Activated T-cell treated with anti-CD3 and anti-CD28 coated beads for 4 hours (primary cell): ENCODE results near the gene HDDC3.
"Not testable (repeated sequence)": the region's sequence is repeated elsewhere in the genome, so short reads cannot be mapped to it uniquely, and the experiment has no call there.

Experiments used
- DNase-seq: peaks from one replicate; pipeline ENCODE4 v3.0.0-alpha.2; 2020

Gene HDDC3

DNA sequence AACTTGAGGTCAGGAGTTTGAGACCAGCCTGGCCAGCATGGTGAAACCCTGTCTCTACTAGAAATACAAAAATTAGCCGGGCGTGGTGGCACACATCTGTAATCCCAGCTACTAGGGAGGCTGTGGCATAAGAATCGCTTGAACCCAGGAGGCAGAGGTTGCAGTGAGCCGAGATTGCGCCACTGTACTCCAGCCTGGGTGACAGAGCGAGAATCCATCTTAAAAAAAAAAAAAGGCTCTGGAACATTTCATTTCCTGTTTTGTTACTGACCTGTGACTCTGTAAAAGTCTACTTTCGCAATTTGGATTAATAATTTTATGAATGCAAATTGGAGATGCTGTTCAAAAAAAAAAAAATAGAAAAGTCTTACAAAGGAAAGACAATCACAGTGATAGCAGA lies 4.2 kb downstream of the HDDC3 start:
- DNase-seq, result not testable (repeated sequence)

DNA sequence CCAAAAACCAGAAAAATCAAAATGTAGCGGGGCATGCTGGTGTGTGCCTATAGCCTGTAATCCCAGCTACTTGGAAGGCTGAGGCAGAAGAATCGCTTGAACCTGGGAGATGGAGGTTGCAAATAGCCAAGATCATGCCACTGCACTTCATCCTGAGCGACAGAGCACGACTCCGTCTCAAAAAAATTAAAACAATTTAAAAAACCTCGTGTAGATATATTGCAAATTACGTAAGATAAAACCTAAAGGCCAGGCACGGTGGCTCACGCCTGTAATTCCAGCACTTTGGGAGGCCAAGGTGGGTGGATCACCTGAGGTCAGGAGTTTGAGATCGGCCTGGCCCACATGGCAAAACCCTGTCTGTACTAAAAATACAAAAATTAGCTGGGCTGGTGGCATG lies 5.6 kb downstream of the HDDC3 start:
- not testable (repeated sequence) for DNase-seq

DNA sequence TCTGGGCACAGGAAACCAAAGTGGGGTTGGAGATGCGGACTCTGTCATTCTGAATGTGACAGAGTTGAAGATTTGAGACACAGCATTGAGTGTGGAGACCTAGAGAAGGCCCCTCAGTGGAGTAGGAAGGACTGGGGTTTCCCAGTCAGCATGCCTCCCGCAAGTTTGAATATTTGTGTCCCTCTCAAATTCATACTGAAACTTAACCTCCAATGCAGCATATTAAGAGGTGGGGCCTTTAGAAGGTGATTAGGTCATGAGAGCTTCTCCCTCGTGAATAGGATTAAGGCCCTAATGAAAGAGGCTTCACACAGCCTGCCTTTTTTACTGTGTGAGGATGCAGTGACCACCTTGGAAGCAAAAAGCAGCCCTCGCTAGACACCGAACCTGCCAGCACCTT lies 8.0 kb downstream of the HDDC3 start:
- DNase-seq, result no peak

DNA sequence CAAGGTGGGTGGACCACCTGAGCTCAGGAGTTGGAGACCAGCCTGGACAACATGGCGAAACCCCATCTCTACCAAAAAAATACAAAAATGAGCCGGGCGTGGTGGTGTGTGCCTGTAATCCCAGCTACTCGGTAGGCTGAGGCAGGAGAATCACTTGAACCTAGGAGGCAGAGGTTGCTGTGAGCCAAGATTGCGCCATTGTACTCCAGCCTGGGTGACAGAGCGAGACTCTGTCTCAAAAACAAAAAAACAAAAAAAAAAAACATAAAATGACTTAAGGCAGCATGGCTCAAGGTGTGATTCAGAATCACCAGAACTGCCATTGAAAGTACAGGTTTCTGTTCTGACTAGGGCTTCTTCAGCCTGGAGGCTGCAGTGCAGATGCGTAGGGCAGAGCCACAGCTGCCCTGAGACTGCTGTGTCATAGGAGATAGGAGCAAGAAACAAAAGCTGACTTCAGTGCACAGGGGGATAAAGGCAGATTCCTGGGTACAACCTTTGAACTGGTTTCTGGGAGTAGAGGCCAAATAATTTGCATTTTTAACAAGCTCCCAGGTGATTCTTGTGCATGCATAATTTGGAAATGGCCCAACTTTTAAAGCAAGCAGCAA lies 9.5 kb downstream of the HDDC3 start:
- not testable (repeated sequence) for DNase-seq

DNA sequence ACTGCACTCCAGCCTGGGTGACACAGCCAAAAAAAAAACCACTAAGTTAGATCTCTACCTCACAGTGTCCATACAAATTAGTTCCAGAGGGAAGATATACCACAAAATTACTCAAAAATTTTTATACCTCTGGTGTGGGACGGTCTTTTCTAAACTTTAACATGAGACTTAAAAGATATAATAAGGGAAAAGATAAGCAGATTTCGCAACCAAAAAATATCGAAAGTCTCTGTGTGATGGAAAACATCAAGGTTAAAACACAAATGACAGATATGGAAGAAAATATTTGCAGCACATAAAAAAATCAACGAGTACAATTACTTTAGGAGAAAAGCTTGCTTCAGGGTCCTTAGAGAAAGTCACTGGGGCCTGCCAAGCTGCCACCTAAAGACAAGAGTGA lies 10.5 kb downstream of the HDDC3 start:
- DNase-seq, result no peak

DNA sequence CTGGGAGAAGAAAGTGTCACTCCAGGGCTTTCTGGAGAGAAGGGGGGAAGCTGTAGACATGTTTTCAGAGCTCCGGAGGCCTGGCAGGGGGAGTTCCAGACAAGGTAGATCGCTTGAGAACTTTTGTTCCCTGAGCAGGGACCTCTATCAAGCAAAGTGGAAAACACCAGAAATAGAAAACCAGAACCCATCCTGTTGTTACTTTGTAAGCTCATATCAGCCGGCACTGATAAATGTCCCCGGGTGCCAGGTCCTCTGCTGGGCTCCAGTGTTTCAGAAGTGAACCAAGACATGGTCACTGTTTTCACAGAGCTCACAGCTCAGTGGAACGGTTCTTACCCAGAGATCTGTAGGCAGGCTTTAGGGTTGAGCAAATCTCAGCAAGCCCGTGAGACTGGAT lies 13.5 kb downstream of the HDDC3 start:
- no peak for DNase-seq

DNA sequence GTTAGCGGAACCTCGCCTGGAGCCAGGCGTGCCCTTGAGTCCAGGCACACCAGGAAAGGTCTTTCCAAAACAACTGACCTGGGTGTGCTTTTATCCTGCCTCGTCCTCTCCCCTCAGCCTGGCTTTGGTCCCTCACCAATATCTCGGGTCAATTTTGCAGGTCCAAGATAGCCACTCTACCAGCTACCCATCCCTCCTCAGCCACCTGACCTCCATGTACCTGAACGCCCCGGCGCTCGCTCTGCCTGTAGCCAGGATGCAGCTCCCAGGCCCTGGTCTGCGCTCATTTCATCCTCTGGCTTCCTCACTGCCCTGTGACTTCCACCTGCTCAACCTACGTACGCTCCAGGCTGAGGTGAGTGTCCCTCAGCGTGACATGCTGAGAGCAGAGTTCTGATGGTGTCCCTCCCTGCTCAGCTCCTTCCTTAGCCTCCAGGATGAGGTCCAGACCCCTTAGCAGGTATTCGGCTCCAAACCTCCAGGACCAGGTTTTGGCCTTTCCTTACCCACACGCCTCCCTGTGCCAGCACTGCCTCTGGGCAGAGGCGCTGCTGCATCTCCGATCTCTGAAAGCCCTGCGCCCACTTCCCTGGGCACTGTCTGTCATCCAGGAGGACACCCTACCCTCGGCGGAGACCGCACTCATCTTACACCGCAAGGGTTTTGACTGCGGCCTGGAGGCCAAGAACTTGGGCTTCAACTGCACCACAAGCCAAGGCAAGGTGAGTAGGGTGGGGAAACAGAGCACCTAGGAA lies 14.1 kb downstream of the HDDC3 start:
- DNase-seq, result no peak

DNA sequence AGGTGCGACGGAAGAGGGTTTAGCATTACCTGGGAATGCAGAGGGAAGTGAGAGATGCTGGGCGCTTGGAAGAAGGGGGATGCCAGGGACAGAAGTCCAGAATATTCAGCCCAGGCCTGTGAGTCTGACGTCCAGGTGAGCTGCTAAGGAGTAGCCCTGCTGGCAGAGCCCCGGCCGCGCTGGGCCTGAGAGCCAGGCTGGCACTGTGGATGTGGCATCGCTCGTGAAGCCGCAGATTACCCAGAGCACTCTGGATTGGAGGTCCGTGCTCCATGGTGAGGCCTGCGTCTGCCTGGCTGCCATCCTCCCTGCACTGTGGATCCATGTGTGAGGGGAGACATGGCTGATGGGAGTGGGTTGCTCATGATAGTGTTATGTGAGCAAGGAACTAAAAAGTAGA lies 14.8 kb downstream of the HDDC3 start:
- no peak for DNase-seq

DNA sequence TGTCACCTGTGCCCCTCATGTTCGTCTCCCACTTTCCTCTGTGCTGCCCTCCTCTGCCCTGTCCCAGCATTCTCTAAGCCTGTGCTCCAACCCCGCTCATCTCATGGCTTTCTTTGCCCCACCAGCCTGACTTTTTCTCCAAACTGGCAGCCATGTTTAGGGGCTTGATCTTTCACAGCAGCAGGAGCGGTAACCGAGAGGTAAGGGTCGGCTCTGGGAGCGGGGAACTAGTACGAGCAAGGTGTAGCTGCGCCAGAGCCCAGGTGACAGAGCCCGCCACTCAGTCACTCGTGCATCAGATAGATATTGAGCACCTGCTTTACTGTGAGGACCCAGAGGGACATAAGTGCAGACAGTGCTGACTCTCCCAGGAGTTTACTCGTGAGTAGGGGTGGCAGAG lies 15.9 kb downstream of the HDDC3 start:
- DNase-seq, result no peak

DNA sequence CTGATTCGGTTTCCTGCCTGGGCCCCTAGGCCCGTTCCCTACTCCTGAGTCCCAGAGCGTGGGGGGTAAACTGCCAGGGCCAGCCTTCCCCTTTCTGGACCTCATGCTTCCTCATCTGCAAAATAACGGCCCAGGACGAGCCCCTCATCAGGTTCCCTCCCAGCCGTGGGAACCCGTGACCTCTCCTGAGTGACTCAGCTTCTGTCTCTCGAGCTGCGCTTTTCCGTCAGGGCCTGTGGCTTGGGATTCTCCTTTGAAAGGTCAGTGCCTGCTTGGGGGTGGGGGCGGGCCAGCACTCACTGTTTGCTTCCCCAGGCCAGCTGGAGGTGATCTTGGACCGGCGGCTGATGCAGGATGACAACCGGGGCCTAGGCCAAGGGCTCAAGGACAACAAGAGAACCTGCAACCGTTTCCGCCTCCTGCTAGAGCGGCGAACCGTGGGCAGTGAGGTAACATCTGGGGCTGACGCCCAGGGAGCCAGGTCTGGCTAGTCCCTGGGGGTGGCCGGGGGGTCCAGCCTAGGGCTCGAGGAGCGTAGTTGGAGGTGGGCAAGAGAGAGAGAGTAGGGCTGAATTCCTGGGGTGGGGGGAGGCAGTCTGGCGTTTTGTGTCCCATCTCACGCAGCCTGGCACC lies 16.4 kb downstream of the HDDC3 start:
- no peak for DNase-seq

DNA sequence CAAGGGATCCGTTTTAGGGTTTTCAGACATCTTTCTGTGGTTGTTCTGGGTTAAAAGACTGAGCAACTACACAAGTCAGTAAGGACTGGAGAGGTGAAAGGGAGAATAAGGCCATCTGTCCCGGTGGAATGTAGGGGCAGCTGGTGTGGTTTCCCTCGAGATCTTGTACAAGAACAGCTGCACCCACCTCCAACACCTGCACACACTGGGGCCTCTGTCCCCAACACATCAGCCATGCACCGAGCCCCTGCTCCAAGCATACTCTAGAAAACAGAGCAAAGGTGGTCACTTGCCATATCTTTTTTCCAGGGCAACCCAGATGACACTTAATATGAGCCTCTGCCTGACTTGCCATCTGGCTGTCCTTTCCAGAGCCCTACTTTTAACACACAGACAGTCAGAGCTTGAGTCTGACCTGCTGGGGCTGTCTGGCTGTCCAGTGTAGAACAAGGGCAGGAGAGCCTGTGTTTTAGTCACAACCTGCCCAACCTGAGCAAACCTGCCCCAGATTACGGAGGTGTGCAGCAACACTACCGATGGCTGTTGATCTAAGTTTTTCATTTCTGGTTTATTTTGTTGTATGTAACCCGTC lies 17.0 kb downstream of the HDDC3 start:
- no peak for DNase-seq

DNA sequence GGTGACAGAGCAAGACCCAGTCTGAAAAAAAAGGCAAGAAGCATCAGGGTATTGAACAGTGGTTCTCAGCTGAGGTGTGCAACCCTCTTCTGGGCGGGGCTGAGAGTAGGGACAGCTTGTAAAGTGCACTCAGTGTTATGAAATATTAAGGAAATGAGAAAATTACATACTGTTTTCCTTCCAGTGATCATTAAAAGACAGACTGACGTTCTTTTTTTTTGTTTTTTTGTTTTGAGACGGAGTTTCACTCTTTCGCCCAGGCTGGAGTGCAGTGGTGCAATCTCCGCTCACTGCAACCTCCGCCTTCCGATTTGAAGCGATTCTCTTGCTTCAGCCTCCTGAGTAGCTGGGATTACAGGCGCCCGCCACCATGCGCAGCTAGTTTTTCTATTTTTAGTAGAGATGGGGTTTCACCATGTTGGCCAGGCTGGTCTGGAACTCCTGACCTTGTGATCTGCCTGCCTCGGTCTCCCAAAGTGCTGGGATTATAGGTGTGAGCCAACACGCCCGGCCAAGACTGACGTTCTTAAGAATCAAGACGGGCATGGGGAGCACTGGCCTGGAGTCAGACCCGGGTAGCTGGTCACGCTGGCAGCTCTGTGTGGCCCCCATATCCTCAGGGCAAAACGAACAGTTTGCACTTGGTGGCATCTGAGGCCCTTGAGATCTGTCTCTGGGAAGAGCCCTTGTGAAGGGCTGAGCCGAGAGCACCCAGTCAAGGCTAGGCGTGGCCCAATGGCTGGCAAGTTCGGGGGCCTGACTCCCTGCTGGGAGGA lies 17.9 kb downstream of the HDDC3 start:
- no peak for DNase-seq

DNA sequence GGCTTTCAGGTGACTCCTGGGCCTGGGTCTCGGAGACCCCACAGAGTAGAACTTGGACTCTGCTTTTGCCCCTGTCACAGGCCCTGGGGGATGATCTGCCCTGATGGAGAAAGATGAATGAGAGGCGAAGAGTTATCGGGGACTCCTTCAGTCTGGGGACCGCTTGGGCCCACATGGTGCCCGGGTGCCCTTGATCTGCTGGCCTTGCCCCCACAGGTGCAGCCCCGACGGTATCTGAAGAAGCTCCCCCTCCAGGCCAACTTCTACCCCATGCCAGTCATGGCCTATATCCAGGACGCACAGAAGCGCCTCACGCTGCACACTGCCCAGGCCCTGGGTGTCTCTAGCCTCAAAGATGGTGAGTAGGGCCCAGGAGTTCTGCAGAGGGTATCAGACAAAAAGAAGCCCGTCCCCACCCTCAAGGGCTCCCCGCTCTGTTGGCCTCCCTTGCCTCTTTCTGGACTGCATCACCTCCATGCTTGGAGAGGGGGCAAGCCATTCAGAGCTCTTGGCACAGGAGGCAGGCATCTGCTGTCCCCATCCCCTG lies 18.9 kb downstream of the HDDC3 start:
- no peak for DNase-seq

DNA sequence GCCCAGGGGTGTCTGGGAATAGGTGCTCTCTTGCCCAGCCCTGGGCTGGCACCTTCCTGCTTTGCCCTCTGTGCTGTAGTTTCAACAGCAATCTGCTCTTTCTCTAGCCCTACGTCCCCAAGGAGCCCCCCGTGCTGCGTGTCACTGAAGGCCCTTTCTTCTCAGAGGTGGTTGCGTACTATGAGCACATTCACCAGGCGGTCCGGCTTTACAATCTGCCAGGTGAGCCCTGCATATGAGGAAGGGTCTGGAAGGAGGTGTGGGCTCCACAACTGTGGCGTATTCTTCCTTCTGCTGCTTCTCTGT lies 19.6 kb downstream of the HDDC3 start:
- no peak for DNase-seq

DNA sequence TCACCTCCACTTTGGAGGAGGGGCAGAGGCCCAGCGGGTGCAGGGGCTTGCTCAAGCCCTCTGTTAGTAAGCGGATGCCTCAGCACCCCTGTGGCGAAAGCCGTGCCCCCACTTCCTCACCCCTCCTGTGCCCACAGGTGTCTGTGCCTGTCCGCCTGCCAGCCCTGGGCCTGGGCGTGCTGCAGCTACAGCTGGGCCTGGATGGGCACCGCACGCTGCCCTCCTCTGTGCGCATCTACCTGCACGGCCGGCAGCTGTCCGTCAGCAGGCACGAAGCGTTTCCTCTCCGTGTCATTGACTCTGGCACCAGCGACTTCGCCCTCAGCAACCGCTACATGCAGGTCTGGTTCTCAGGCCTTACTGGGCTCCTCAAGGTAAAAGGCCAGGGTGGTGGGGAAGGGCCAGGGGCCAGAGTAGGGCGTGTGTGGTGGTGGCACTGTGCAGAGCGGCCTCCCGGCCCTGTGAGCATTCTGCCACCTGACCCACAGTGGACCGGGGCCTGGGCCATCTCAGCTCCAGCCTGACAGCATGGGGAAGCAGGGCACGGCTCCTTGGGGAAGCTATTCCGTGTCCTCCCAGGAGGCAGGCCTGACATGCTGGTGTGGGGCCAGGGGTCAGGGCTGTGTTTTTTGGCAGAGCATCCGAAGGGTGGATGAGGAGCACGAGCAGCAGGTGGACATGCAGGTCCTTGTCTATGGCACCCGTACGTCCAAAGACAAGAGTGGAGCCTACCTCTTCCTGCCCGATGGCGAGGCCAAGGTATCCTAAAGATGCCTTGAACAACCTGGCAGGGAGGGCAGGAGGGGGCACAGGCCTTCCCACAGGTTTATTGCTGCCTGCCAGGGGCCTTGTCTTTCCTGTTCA lies 20.2 kb downstream of the HDDC3 start:
- DNase-seq, result no peak

DNA sequence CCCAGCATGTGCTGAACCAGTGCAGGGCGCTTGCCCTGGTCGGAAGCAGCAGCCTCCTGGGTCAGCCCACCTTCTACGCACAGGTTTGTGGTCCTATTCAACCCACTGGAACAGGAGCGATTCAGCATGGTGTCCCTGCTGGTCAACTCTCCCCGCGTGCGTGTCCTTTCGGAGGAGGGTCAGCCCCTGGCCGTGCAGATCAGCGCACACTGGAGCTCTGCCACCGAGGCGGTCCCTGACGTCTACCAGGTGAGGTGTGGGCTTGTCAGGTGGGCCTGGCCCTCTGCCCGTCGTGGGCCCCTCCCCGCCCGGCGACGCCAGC lies 21.1 kb downstream of the HDDC3 start:
- no peak for DNase-seq

DNA sequence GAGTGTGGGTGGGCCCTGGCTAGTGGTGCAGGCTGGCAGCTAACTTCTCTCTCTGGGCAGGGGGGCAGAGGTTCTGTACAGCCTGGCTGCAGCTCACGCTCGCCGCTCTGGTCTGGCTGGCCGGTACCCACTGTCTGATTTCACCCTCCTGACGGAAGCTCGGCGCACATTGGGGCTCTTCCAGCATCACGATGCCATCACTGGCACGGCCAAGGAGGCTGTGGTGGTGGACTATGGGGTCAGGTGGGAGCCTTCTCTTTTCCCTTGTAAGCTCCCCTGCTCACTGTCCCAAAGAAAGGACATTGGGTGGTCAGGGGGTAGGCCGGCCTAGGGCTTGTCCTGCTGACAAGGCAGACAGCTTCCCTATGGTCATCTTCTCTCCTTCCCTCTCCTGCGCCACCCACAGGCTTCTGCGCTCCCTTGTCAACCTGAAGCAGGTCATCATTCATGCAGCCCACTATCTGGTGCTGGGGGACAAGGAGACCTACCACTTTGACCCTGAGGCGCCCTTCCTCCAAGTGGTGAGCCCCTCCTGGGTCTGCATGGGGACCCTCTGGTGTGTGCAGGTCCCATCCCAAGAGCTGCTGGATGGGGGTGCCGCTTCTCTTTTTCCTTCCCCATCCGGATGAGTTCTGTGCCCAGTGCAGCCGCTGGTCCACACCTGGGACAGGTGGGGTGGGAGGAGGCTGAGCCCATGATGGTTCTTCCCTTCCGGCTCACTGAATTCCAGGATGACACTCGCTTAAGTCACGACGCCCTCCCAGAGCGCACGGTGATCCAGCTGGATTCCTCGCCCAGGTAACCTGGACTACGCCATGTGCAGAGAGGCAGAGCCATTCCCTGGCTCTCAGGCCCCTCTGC lies 21.7 kb downstream of the HDDC3 start:
- no peak for DNase-seq

DNA sequence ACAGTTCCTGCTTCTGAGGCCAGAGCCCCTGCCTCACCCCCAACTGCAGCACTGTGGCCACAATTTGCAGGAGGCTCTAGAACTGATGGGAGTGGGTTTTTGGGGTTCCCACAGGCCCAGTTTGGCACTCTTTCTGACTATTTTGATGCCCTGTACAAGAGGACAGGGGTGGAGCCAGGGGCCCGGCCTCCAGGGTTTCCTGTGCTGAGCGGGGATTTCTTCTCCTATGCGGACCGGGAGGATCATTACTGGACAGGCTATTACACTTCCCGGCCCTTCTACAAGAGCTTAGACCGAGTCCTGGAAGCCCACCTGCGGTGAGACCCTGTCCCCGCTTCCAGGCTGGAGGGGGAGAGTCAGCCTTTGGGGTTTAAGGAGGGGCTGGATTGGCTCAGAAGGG lies 22.4 kb downstream of the HDDC3 start:
- DNase-seq, result no peak

DNA sequence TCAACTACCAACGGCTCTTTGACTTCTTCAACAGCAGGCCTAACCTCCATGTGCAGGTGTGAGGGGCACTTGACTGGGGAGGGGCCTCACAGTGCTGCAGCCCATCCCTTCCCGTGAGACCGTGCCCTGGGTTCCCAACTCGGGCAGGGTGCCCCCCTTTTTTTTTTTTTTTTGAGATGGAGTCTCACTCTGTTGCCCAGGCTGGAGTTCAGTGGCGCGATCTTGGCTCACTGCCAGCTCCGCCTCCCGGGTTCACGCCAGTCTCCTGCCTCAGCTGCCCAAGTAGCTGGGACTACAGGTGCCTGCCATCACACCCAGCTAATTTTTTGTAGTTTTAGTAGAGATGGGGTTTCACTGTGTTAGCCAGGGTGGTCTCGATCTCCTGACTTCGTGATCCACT lies 22.9 kb downstream of the HDDC3 start:
- DNase-seq, result not testable (repeated sequence)

DNA sequence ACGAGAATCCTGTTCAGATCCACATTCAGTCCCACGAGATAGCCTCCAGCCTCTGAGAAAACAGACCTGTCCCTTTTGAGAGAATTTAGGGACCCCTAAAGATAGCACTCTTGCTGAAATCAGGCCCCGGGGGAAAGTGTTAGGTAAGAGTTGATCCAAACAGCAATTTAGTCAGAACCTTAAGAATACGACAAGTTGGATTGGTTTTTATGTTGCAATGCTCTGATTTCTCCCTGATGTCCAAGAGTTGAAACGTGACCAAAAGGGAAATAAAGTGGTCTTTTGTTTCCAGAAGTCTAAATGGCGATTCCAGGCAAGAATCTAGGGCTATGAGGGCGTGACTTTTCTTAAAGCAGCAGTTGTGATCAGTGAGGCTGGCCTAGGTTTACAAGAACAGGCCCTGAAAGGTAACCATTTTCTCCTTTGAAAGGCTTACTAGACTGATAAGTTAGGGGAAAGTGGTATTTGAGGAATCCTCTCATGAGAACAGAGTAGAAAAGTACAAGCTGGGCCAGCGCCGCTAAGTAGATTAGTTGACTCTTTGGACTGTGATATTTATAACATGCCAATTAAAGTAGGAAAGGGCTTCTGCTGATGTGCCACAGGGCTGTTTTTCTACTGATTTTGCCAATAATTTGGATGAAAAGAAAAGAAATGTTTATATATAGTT lies 24.4 kb downstream of the HDDC3 start:
- no peak for DNase-seq
